Transverse colon (tissue), 3 donors: ENCODE data around the gene DDX10.

ENCODE experiments used
- POLR2A ChIP-seq: fragments of 450-650 bp; IDR thresholded peaks from one replicate; pipeline ENCODE4 v1.6.1; 2016; ENCODE audit warnings: antibody characterized with exemption, mild to moderate bottlenecking, moderate library complexity
- TF ChIP-seq, protein P1 (sequence below), 5 experiments: fragments of 200-600 bp in 3 of 5; fragments of 450-650 bp in 2 of 5; sonication (generic) in 3 of 5; IDR thresholded peaks; 1 replicate in 2 of 5; 2 replicates in 3 of 5; pipeline ENCODE4 v1.5.1; 2016 to 2017; ENCODE audit warnings: antibody characterized with exemption in 5 of 5, inconsistent platforms in 3 of 5, mild to moderate bottlenecking in 2 of 5, moderate library complexity in 1 of 5

DNA sequence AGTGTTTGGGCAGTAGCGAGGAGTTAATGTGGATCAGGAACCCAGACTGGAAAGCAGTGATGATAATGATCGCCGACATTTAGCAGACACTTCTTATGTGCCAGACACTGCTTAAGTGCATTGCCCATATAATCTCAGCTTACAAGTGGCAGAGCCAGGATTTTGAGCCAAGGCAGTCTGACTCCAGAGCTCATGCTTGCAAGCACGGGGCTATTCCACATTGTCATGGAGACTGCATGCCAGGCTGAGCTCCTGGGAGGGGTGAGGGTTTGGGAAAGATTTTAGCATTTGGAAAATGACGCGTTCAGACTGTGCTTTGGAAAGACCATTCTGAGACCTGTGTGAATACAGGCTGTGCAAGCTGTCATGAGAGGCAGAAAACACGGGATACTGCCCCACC, 302.7 kb downstream of the DDX10 start:
- TF ChIP-seq POLR2A: no peak
- TF ChIP-seq, protein P1, sequence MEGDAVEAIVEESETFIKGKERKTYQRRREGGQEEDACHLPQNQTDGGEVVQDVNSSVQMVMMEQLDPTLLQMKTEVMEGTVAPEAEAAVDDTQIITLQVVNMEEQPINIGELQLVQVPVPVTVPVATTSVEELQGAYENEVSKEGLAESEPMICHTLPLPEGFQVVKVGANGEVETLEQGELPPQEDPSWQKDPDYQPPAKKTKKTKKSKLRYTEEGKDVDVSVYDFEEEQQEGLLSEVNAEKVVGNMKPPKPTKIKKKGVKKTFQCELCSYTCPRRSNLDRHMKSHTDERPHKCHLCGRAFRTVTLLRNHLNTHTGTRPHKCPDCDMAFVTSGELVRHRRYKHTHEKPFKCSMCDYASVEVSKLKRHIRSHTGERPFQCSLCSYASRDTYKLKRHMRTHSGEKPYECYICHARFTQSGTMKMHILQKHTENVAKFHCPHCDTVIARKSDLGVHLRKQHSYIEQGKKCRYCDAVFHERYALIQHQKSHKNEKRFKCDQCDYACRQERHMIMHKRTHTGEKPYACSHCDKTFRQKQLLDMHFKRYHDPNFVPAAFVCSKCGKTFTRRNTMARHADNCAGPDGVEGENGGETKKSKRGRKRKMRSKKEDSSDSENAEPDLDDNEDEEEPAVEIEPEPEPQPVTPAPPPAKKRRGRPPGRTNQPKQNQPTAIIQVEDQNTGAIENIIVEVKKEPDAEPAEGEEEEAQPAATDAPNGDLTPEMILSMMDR (IDR thresholded peaks at IDR 0.05): no peak
